ENCODE results near the gene FMNL2.

Gene FMNL2

GRCh38 chr2:152445791-152446201 is 110.8 kb downstream of the FMNL2 start:
- TF ChIP-seq, protein P1, sequence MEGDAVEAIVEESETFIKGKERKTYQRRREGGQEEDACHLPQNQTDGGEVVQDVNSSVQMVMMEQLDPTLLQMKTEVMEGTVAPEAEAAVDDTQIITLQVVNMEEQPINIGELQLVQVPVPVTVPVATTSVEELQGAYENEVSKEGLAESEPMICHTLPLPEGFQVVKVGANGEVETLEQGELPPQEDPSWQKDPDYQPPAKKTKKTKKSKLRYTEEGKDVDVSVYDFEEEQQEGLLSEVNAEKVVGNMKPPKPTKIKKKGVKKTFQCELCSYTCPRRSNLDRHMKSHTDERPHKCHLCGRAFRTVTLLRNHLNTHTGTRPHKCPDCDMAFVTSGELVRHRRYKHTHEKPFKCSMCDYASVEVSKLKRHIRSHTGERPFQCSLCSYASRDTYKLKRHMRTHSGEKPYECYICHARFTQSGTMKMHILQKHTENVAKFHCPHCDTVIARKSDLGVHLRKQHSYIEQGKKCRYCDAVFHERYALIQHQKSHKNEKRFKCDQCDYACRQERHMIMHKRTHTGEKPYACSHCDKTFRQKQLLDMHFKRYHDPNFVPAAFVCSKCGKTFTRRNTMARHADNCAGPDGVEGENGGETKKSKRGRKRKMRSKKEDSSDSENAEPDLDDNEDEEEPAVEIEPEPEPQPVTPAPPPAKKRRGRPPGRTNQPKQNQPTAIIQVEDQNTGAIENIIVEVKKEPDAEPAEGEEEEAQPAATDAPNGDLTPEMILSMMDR (IDR thresholded peaks at IDR 0.05; ENCODE audit: insufficient read depth, missing control alignments) = no peak
- no peak for DNase-seq (ENCODE audit: insufficient read length, low spot score)
- FAIRE-seq = no peak

GRCh38 chr2:152446213-152446612 is 111.2 kb downstream of the FMNL2 start:
- DNase-seq (ENCODE audit: insufficient read length, low spot score) (no peak), FAIRE-seq (no peak)
- TF ChIP-seq, protein P1 (IDR thresholded peaks at IDR 0.05; ENCODE audit: insufficient read depth, missing control alignments) = no peak

- no peak for FAIRE-seq
- TF ChIP-seq, protein P1 (IDR thresholded peaks at IDR 0.05; ENCODE audit: insufficient read depth, missing control alignments) = no peak
- DNase-seq (ENCODE audit: insufficient read length, low spot score) = no peak
These were observed 112.9 kb downstream of the FMNL2 start for GRCh38 chr2:152447897-152448296.

- no peak for FAIRE-seq
These were observed 113.6 kb downstream of the FMNL2 start for GRCh38 chr2:152448606-152449005.

DNA sequence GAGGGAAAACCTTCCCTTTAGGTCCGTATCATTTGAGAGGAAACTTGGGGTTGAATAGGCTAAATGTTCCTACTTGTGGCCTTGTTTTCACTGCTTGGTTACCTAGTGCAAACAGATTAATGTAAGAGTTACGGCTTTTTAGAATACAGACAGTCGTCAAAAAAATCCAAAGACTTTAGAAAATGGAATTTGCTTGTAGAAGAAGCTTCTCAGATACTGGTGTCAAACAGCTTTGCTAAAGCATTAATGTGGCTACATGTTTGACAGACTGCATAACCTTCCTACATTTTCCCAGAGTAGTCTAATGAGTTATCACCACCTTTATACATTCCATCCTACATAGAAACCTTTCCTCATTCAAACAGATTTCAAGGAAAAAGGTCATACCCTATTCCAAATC is 114.6 kb downstream of the FMNL2 start:
- TF ChIP-seq, protein P1 (IDR thresholded peaks at IDR 0.05; ENCODE audit: insufficient read depth, missing control alignments) = no peak
- no peak for DNase-seq (ENCODE audit: insufficient read length, low spot score)
- FAIRE-seq = no peak

More at GRCh38 chr2:152448606-152449005, 113.6 kb downstream of the FMNL2 start:
- TF ChIP-seq, protein P1 (IDR thresholded peaks at IDR 0.05; ENCODE audit: insufficient read depth, missing control alignments) = no peak
- no peak for DNase-seq (ENCODE audit: insufficient read length, low spot score)

GRCh38 chr2:152450176-152450575 is 115.2 kb downstream of the FMNL2 start:
- DNase-seq (ENCODE audit: insufficient read length, low spot score) (no peak), FAIRE-seq (no peak)
- TF ChIP-seq, protein P1 (IDR thresholded peaks at IDR 0.05; ENCODE audit: insufficient read depth, missing control alignments) = no peak

GRCh38 chr2:152452256-152452973 is 117.4 kb downstream of the FMNL2 start:
- FAIRE-seq = no peak
- TF ChIP-seq, protein P1 (IDR thresholded peaks at IDR 0.05; ENCODE audit: insufficient read depth, missing control alignments) = no peak
- DNase-seq (ENCODE audit: insufficient read length, low spot score) = no peak
